HCT116 (cell line): Measurements from ENCODE around the gene CNMD. TPM values are rescaled to one million over a fixed set of nuclear protein-coding genes. Genes with fewer than 3 reads are reported as not detected.

Experiments
- ATAC-seq: fragments of 200-7000 bp; cut with Tn5 transposase; 2 replicates; pipeline ENCODE4 v1.9.1; 2020; ENCODE audit warnings: mild to moderate bottlenecking, moderate library complexity
- BruUV-seq: library from RNA; stranded (reverse); fragments of 400-500 nt; replicated peaks from 2 replicates; lab custom pipeline; 2021; lab: Mats Ljungman, UMichigan
- CTCF ChIA-PET: fragments of 300-600 bp; sonication (Branson Sonifier 250); formaldehyde crosslinking; loops from one replicate; lab custom pipeline; 2021; ENCODE audit warnings: antibody characterized with exemption; lab: Charles Lee
- POLR2A ChIA-PET: fragments of 300-600, 350-600 bp; sonication (Branson Sonifier 250); formaldehyde crosslinking; loops from one replicate; lab custom pipeline; 2021; ENCODE audit warnings: antibody characterized with exemption; lab: Charles Lee
- RAD21 ChIA-PET, 2 experiments: fragments of 300-600 bp; sonication (Branson Sonifier 250); formaldehyde crosslinking; loops; one replicate each; lab custom pipeline; 2023; ENCODE audit warnings: low total read pairs in 2 of 2; ENCODE audit not compliant: uncharacterized antibody in 2 of 2, unreplicated experiment in 2 of 2, low non-redundant PET in 1 of 2; lab: Charles Lee
- DNase-seq: peaks from one replicate; pipeline ENCODE4 v3.0.0-alpha.2; 2010; ENCODE audit warnings: low read depth, low spot score
- H2AFZ ChIP-seq: fragments of 200-600 bp; shearing (Covaris generic), sonication (generic); 2 replicates; pipeline ENCODE4 v1.6.1; 2017; ENCODE audit warnings: low read depth, mixed run types, mixed read lengths, antibody characterized with exemption, low read length; ENCODE audit not compliant: poor library complexity, severe bottlenecking
- H3K27ac ChIP-seq: 2 replicates; pipeline ENCODE4 v1.5.1; 2012; ENCODE audit warnings: low read depth, low read length
- H3K27me3 ChIP-seq: fragments of 200-600 bp; sonication (generic); 2 replicates; pipeline ENCODE4 v1.6.1; 2016; ENCODE audit warnings: mixed run types, low read length, mixed read lengths; ENCODE audit not compliant: insufficient read depth
- H3K36me3 ChIP-seq, 2 experiments: fragments of 200-500 bp in 1 of 2; fragments of 200-600 bp in 1 of 2; sonication (Bioruptor generic) in 1 of 2; sonication (generic) in 1 of 2; 2 replicates each; pipeline versions ENCODE4 v1.5.1 to v1.6.1; 2014 to 2016; ENCODE audit warnings: low read length in 2 of 2, inconsistent platforms in 1 of 2, mixed read lengths in 1 of 2, mixed run types in 1 of 2; ENCODE audit not compliant: insufficient read depth in 2 of 2, control insufficient read depth in 1 of 2
- H3K4me1 ChIP-seq, 2 experiments: fragments of 200-600 bp in 1 of 2; sonication (generic) in 1 of 2; 2 replicates each; pipeline versions ENCODE4 v1.5.1 to v1.6.1; 2012 to 2017; ENCODE audit warnings: low read length in 2 of 2, inconsistent platforms in 1 of 2, mild to moderate bottlenecking in 1 of 2, mixed read lengths in 1 of 2, mixed run types in 1 of 2, moderate library complexity in 1 of 2; ENCODE audit not compliant: insufficient read depth in 2 of 2, control insufficient read depth in 1 of 2
- H3K4me2 ChIP-seq: fragments of 200-600 bp; sonication (generic); 2 replicates; pipeline ENCODE4 v1.6.1; 2017; ENCODE audit warnings: mixed run types, low read length, mixed read lengths
- H3K4me3 ChIP-seq, 2 experiments: fragments of 200-600 bp in 1 of 2; sonication (generic) in 1 of 2; replicated peaks in 1 of 2; 2 replicates each; pipeline ENCODE4 v1.5.1; 2011 to 2016; ENCODE audit warnings: low read length in 2 of 2, control low read depth in 1 of 2, low read depth in 1 of 2, mild to moderate bottlenecking in 1 of 2, mixed read lengths in 1 of 2, mixed run types in 1 of 2
- H3K79me2 ChIP-seq: fragments of 200-600 bp; sonication (generic); 2 replicates; pipeline ENCODE4 v1.6.1; 2017; ENCODE audit warnings: mild to moderate bottlenecking, mixed run types, low read length, moderate library complexity, mixed read lengths; ENCODE audit not compliant: insufficient read depth
- H3K9ac ChIP-seq: fragments of 200-600 bp; sonication (generic); 2 replicates; pipeline ENCODE4 v1.6.1; 2016; ENCODE audit warnings: low read length, mixed read lengths
- H3K9me2 ChIP-seq: fragments of 200-600 bp; sonication (generic), shearing (Covaris generic); 2 replicates; pipeline ENCODE4 v1.6.1; 2017; ENCODE audit warnings: mixed run types, mild to moderate bottlenecking, moderate library complexity; ENCODE audit not compliant: insufficient read depth
- H3K9me3 ChIP-seq, 2 experiments: fragments of 200-500 bp in 1 of 2; fragments of 200-600 bp in 1 of 2; sonication (Bioruptor generic) in 1 of 2; sonication (generic) in 1 of 2; 2 replicates each; pipeline ENCODE4 v1.6.1; 2014 to 2017; ENCODE audit warnings: low read length in 2 of 2, mixed read lengths in 2 of 2, inconsistent platforms in 1 of 2, low read depth in 1 of 2, mild to moderate bottlenecking in 1 of 2, mixed run types in 1 of 2, moderate library complexity in 1 of 2; ENCODE audit not compliant: control insufficient read depth in 1 of 2, insufficient read depth in 1 of 2
- H4K20me1 ChIP-seq: fragments of 200-600 bp; sonication (generic), shearing (Covaris generic); 2 replicates; pipeline ENCODE4 v1.6.1; 2017; ENCODE audit warnings: mixed run types, mild to moderate bottlenecking, moderate library complexity; ENCODE audit not compliant: insufficient read depth
- CBX3 ChIP-seq: IDR thresholded peaks from 2 replicates; pipeline ENCODE4 v1.6.1; 2012; ENCODE audit warnings: low read depth
- ELF1 ChIP-seq: IDR thresholded peaks from 2 replicates; pipeline ENCODE4 v1.6.1; 2012; ENCODE audit warnings: low read depth, borderline replicate concordance
- EZH2 ChIP-seq: fragments of 200-600 bp; sonication (generic); IDR thresholded peaks from 2 replicates; pipeline ENCODE4 v1.6.1; 2017; ENCODE audit warnings: antibody characterized with exemption, mixed run types
- POLR2A ChIP-seq: IDR thresholded peaks from 2 replicates; pipeline ENCODE4 v1.7.0; 2011; ENCODE audit warnings: borderline replicate concordance; ENCODE audit not compliant: insufficient read depth, insufficient read length; ENCODE audit errors: extremely low read depth
- RAD21 ChIP-seq: IDR thresholded peaks from 2 replicates; pipeline ENCODE4 v1.6.1; 2012; ENCODE audit warnings: low read depth, mild to moderate bottlenecking
- ZNF274 ChIP-seq: fragments of 200-500 bp; sonication (Bioruptor generic); IDR thresholded peaks from 2 replicates; pipeline ENCODE4 v1.6.1; 2014; ENCODE audit warnings: mild to moderate bottlenecking, low read depth, low read length, inconsistent platforms
- intact Hi-C: fragments of 100-400 bp; cut with micrococcal nuclease; formaldehyde crosslinking; loops from 2 replicates; pipeline ENCODE4 v1.10.0; 2022
- total RNA-seq: library from RNA; stranded (reverse); gene quantifications from one replicate; pipeline ENCODE4 v1.2.1, GENCODE V29; 2021; ENCODE audit not compliant: unreplicated experiment

Gene CNMD
- total RNA-seq, 1 experiment from 2014 or later: not detected

GRCh38 chr13:52706081-52706480, 33.5 kb downstream of the CNMD start:
- ChIA-PET RAD21 (interaction anchor here in 1 of 2 experiments (1.3 kb wide), 1 partner anchor 103 kb away, joined by 3 read pairs; no protein-coding TSS in a partner anchor), CTCF (no interaction called here), POLR2A (no interaction called here)
- H3K4me3 ChIP-seq: no peak overlapping the region
- H2AFZ ChIP-seq: no peak overlapping the region
- H3K9ac ChIP-seq: no peak overlapping the region
- H3K79me2 ChIP-seq: no peaks in the 10 kb centered on the region
- H3K9me3 ChIP-seq: no peaks in the 10 kb centered on the region
- no TSS peak for BruUV-seq
- no peaks in the 10 kb centered on the region for H3K4me1 ChIP-seq
- H3K9me2 ChIP-seq: no peaks in the 10 kb centered on the region
- no peak for ATAC-seq
- H3K36me3 ChIP-seq: no peaks in the 10 kb centered on the region
- no peak overlapping the region for H3K27ac ChIP-seq
- no peak for DNase-seq
- H3K27me3 ChIP-seq: no peaks in the 10 kb centered on the region
- TF ChIP-seq RAD21: no peak
- TF ChIP-seq EZH2: no peak
- no peak for TF ChIP-seq ZNF274
- no peak for TF ChIP-seq ELF1
- no peak overlapping the region for H3K4me2 ChIP-seq
- intact Hi-C loops: loop anchor here (2.0 kb wide), 1 partner anchor 103 kb away; no protein-coding TSS in a partner anchor
- H4K20me1 ChIP-seq: no peaks in the 10 kb centered on the region

GRCh38 chr13:52703482-52703881, 36.1 kb downstream of the CNMD start:
- POLR2A ChIA-PET: no interaction called here
- Histone ChIP-seq H3K4me1 (no peaks in the 10 kb centered on the region), H3K9me2 (no peaks in the 10 kb centered on the region), H3K9ac (no peak overlapping the region), H3K4me3 (no peak overlapping the region), H4K20me1 (no peaks in the 10 kb centered on the region), H2AFZ (no peak overlapping the region), H3K36me3 (no peaks in the 10 kb centered on the region), H3K27ac (no peak overlapping the region), H3K79me2 (no peaks in the 10 kb centered on the region), H3K4me2 (no peak overlapping the region), H3K9me3 (no peaks in the 10 kb centered on the region), H3K27me3 (no peaks in the 10 kb centered on the region)
- ATAC-seq (no peak), DNase-seq (no peak)
- TF ChIP-seq POLR2A (no peak), CBX3 (no peak), RAD21 (no peak)
- RAD21 ChIA-PET: no interaction called here
- CTCF ChIA-PET: no interaction called here
- intact Hi-C loops: no loop called here
- BruUV-seq: no TSS peak
